Measurements from ENCODE around the gene AIP.
A peak's percentile ranks its signal among the peaks of the same experiment; 100 is the strongest.

Gene AIP

GRCh38 chr11:67482827-67483798, at the start of gene AIP:
Gene AIP (plus strand): TSS chr11:67483026. CDS start chr11:67483159, 133 bp downstream.
- DNase-seq: peak; percentile 86

- DNase-seq: no peak
Observed at GRCh38 chr11:67433536-67434394, 49.1 kb upstream of the AIP start.

DNA sequence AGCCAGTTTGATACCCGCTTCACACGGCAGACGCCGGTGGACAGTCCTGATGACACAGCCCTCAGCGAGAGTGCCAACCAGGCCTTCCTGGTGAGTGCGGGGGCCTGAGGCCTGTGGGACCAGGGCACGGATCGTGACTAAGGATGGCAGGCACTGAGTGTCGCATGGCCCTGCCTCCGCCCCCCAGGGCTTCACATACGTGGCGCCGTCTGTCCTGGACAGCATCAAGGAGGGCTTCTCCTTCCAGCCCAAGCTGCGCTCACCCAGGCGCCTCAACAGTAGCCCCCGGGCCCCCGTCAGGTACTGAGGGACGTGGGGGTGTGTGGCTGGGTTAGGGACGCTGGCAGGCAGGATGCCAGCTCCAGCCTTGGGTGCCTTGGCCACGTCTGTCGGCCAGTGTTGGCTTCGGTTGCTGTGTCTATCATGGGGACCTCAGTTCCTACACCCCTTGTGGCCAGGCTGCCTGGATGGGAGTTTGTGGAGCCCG, 48.4 kb upstream of the AIP start:
- no peak for DNase-seq

DNA sequence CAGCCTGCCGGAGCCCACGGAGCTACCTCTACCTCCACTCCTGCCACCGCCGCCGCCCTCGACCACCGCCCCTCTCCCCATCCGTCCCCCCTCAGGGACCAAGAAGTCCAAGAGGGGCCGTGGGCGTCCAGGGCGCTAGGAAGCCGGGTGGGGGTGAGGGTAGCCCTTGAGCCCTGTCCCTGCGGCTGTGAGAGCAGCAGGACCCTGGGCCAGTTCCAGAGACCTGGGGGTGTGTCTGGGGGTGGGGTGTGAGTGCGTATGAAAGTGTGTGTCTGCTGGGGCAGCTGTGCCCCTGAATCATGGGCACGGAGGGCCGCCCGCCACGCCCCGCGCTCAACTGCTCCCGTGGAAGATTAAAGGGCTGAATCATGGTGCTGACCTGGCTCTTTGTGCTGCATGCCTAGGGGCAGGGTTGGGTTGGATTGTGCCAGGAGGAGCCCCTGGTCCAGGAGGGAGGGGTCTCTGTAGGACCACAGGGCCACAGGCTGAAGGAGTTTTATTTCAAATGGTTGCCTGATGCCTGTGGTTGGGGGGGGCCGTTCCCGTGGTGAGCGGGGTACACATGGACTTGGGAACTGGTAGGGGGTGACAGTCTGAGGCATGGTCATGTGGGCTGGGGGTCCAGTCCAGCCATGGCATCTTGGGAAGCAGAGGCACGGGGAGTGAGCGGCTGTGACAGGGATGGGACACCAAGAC, 47.6 kb upstream of the AIP start:
- no peak for DNase-seq

DNA sequence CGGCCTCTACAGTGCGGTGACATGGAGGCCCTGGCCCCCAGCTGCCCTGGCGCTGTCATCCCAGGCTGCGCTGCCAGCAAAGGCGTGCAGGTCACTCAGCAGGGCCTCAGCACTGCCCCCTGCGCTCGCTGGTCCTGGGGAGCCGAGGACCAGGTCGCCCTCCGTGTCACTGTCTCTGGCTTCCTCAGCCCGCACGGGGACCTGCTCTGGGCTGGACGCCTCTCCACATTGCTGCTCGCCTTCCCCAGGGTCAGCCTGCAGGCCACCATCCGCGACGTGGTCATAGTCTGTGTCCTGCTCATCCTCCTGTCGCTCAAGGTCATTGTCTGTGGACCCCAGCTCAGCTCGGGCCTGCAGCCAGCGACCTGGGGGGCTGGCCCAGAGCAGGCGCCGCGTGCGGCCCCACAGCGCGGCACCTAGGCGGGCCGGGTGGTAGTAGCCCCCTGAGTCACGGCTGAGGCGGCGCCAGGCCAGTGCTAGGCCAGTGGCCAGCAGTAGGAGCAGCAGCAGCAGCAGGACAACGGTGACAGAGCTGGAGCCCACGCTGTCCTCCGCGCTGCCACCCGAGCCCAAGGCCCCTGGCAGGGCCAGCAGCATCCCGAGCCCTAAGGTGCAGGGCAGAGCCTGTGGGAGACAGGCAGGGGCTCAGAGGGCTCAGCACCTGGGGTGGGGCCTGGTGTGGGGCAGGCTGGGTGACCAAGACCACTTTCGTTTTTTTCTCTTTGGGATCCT, 46.9 kb upstream of the AIP start:
- DNase-seq: no peak

DNA sequence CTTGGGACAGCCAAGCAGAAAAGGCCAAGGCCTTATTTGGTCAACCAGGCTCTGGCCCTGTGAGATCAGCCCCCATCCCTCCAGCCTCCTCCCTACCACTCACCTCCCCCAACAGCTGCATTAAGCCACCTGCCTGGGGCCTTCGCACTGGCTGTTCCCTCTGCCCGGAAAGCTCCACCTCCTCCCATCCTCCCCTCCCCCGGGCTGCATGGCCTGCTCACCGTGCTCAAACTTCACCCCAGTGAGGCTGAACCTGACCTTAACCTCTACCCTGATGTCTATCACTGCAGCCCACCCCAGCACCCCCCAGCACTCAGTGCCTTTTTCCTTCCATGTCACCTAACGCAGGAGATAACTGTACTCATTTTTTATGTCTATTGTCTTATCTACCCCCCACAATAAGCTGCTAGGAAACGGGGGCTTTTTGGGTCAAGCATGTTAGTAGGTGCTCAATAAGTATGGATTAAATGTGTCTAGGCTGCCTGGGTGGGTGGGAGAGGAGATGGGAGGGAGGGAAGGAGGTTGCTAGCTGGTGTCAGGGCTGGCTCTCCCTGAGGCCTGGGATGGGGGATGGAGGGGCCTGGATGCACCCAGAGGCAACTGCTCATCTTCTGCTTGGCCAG, 46.3 kb upstream of the AIP start:
- DNase-seq: no peak

DNA sequence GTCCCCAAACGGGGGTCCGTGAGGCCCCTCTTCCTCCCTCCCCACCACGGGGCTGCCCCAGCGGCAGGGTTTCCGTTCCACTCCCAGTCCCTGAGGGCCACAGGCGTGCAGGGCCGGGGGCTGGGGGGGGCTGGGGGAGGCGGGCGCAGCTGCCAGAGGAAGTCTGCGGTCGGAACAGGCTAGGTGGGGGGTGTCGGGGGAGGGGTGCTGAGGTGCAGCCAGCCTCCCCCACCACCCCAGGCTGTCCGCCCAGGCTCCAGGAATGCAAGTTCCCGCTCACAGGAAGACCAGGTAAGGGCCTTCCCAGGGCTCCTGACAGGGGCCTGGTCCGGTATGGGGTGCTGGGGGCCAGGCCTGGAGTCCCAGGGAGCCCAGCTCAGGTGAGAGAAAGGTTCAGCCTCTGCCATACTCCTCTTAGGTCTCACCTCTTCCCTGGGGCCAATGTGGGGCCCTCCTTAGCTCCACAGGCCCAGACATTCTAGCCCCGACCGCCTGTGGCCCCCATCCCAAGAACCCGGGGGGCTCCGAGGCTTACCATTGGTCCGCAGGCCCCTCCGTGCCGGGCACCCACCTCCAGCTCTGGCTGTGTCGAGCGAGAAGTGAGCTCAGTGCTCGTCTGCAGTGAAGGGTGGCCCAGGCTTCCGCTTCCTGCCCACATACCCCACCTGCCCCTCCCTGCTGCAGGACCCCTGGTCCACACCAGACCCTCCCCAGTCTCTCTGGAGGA, 45.6 kb upstream of the AIP start, which contains the start of gene PTPRCAP:
Gene PTPRCAP (minus strand): TSS at position 601 of the 727 bp plus-strand sequence. CDS start 63 bp downstream, at position 538.
- DNase-seq: no peak

GRCh38 chr11:67437809-67438157, 45.0 kb upstream of the AIP start:
- DNase-seq: no peak

DNA sequence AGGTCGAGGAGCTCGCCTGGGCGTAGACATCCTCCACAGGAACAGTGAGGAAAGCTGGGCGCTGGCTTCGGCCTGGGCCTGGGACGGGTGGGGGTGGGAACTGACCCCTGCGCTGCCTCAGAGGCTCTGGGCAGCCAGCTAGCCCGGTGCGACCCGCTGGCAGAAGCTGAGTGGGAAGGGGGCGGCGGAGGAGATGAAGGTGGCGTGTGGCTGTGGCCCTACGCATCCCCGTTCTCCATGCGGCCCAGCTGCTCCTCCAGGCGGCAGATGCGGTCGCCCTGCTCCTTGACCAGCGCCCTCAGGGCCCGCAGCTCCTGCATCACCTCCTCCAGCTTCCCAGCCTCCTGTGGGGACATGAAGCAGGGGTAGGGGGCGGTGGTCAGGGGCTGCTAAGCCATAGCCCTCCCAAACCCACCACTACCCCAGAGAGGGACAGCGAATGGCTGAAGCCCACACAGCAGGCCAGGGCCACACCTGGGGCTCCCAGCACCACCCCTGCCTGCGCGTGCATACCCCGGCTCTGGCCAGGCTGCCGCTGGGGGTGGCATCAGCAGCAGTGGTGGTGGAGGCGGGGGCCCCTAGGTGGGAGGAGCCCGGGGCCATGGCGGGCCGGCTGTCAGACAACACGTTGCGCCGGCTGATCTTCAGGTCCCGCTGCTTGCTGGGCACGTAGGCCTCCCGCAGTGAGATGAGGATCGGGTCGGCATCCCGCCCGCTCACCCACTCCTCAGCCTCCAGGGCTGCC, 44.5 kb upstream of the AIP start:
- DNase-seq: no peak

GRCh38 chr11:67439321-67440228, 43.3 kb upstream of the AIP start:
- no peak for DNase-seq

DNA sequence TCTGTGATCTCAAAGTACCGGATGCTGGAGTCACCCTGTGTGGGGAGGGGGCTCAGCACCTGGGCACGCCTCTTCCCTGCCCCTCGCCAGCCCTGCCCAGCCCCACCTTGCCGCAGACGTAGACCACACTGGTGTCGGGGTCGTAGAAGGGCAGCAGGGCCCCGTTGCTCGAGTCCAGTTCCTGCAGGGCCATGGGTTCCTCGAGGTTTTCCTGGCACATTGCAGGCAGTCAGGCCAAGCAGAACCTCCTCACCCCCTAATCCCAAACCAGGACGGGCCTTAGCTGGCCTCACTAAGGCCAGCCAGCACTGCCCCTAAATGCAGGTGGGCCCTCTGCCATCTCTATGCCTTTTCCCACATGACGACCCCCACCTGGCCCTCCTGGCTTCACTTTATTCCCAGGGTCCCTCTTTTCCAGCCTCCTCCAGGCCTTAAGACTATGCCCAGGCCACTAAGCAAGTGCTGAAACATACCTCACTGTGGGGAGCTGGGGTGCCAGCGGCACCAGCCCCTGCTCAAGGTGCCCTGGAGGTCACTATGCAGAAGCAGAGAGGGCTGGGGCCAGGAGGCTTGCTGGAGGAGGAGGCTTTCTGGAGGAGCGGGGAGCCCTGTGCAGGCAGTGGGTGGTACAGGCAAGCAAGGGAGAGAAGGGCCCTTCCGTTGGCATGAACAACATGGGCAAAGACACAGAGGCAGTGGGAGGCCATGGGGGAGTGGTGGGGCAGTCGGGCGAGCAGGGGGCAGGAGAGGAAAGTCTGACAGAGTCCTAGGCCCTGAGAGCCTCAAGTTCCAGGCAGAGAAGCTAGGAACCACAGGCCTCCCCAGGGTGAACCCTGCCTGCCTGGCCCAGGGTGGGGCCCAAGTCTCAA, 42.4 kb upstream of the AIP start:
- no peak for DNase-seq

DNA sequence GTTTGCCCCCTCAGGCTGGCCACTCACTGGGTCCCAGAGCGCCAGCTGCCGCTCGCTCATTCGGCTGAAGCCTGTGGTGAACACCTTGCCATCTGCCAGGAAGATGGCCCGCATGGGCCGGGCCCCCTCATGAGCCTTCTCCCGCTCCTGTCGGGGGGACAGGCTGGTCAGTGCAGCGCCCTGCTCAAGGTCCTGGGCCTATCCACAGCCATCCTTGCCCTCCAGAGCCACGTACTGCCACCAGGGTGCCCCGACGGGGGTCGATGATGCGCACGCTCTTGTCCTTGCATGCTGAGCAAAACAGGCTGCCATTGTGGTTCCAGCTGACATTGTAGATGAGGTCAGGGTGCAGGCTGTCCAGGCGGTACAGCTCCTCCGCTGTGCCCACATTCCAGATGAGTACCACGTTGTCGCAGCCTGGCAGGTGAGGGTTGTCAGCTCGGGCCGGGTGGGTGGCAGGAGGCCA, 41.7 kb upstream of the AIP start:
- no peak for DNase-seq

DNA sequence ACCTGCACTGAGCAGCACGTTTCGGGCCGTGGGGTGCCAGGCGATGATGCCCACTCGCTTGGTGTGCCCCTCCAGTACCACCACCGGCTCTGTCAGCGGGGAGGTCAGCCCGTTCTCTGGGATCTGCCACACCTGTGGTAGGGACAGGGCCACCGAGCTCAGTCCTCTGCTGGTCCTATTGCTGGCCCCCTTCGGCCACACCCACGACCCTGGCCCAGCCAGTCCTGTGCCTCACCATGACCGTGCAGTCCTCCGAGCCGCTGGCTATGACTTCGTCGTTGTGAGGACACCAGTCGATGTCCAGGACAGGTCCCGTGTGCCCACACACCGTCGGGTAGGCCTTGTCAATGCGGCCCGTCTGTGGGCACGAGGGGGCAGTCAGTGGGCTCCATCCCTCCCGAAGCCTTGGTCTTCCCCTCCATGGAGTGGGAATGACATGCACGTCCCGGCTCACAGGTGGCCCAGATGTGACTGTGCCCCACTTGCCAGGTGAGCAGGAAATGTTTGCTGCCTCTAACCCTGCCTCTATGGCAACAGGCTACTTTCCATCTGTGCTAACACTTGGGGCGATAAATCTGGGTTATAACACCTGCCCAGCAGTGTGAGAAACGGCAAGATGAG, 41.0 kb upstream of the AIP start:
- DNase-seq: no peak

DNA sequence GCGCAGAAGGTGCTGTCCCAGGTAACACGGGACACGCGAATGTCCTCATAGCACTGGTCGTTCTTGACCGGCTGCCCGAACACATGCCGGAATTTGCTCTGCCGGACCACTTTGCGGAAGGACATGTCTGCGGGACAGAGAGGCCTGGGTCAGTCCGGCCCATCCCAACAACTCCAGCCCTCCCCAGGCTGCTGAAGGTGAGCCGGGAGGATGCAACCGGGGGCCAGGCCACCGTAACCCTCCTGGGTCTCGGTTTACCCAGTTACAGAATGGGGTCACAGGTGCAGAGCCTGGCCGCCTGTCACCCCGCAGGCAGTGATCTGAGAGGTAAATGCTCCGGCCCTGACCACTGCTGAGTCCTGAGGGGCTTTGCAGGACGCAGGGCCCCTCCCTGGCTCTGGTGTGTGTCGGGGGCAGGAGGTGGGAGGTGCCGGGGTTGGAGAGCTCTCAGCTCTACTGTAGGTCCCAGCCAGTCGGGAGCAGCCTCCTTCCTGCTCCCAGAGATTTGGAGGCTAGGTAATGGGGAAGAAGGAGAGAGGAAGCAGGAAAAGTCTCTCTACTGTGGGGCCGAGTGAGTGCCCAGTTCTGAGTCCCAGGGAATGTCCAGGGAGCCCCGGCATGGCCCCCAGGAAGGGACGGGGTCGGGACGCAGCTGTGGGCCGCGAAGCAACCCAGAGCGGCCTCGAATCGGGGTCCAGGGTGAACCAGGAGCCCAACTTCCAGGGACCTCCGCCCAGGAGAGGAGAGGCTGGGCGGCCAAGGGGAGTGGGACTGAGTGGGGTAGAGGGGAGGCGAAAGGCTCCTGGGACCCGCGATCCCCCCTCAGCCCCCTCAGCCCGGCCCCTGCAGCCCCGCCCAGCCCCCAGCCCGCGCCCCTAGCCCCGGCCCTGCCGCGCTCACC, 40.1 kb upstream of the AIP start:
- DNase-seq: no peak

DNA sequence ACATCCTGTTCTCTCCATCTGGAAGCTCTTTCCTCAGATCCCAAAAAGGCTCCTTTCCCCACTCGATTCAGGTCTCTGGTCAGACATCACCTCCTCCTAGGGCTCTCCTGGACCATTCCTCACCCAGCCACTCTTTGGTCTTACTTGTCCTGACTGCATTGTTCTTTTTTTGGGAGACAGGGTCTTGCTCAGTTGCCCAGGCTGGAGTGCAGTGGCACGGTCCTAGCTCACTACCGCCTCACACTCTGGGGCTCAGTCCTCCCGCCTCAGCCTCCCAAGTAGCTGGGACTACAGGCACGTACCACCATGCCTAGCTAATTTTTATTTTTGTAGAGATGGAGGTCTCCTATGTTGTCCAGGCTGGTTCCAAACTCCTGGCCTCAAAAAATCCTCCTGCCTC, 37.3 kb upstream of the AIP start:
- no peak for DNase-seq

GRCh38 chr11:67448220-67448609, 34.6 kb upstream of the AIP start:
- DNase-seq: no peak

All from NCI-H187 treated with DMSO at 0.1 percent for 48 hours (cell line).